ENCODE data around the gene KLHL28. TPM values are rescaled to one million over a fixed set of nuclear protein-coding genes. Genes with fewer than 3 reads are reported as not detected.

Gene KLHL28
- total and polyA plus RNA-seq, 7 donors, result 3.3 to 15.5 (median 12.2) TPM

GRCh38 chr14:44940944-44941343 is 20.8 kb downstream of the KLHL28 start:
- Histone ChIP-seq H3K36me3 (ENCODE audit: insufficient read depth in 1 of 2, low read depth in 1 of 2) (peaks cover 4 to 49% of the 10 kb centered on the region in 2 donors), H3K27ac (no peak overlapping the region), H3K4me1 (no peaks in the 10 kb centered on the region), H3K9me3 (no peaks in the 10 kb centered on the region), H3K27me3 (ENCODE audit: insufficient read depth in 3 of 3, low read length in 2 of 3) (no peaks in the 10 kb centered on the region), H3K4me3 (no peak overlapping the region)
- WGBS, 3 donors, result 89 to 96% (median 91%) methylated on average over 6 of the region's 6 CpGs
- intact Hi-C loops (cut with DNase I), result no loop called here
- no peak for TF ChIP-seq CTCF (IDR thresholded peaks at IDR 0.05)
- DNase-seq (no peak), ATAC-seq (no peak)

GRCh38 chr14:44940211-44940610 is 21.5 kb downstream of the KLHL28 start:
- no peak for DNase-seq
- no peak for TF ChIP-seq CTCF (IDR thresholded peaks at IDR 0.05)
- H3K27ac ChIP-seq, result no peak overlapping the region
- H3K9me3 ChIP-seq, result no peaks in the 10 kb centered on the region
- no peak overlapping the region for H3K4me3 ChIP-seq
- no peaks in the 10 kb centered on the region for H3K4me1 ChIP-seq
- H3K36me3 ChIP-seq (ENCODE audit: insufficient read depth in 1 of 2, low read depth in 1 of 2), result peaks cover under 1 to 44% of the 10 kb centered on the region in 2 donors
- ATAC-seq, result no peak
- intact Hi-C loops (cut with DNase I), result no loop called here
- no peaks in the 10 kb centered on the region for H3K27me3 ChIP-seq (ENCODE audit: insufficient read depth in 3 of 3, low read length in 2 of 3)

- DNase-seq (no peak), ATAC-seq (no peak)
- H3K36me3 ChIP-seq (ENCODE audit: insufficient read depth in 1 of 2, low read depth in 1 of 2), result peaks cover 0 to 30% of the 10 kb centered on the region in 2 donors
- H3K9me3 ChIP-seq, result no peaks in the 10 kb centered on the region
- no peak for TF ChIP-seq CTCF (IDR thresholded peaks at IDR 0.05)
- 96 to 100% (median 97%) methylated on average over 2 of the region's 2 CpGs for WGBS, 3 donors
- H3K4me3 ChIP-seq, result no peak overlapping the region
- intact Hi-C loops (cut with DNase I), result no loop called here
- no peak overlapping the region for H3K27ac ChIP-seq
- H3K27me3 ChIP-seq (ENCODE audit: insufficient read depth in 3 of 3, low read length in 2 of 3), result no peaks in the 10 kb centered on the region
- no peaks in the 10 kb centered on the region for H3K4me1 ChIP-seq
Measured at GRCh38 chr14:44937547-44937946, 24.2 kb downstream of the KLHL28 start.

GRCh38 chr14:44935155-44935554 is 26.6 kb downstream of the KLHL28 start:
- no peak overlapping the region for H3K27ac ChIP-seq
- no peak overlapping the region for H3K4me3 ChIP-seq
- intact Hi-C loops (cut with DNase I), result no loop called here
- no peak for ATAC-seq
- H3K4me1 ChIP-seq, result no peaks in the 10 kb centered on the region
- no peak for TF ChIP-seq CTCF (IDR thresholded peaks at IDR 0.05)
- H3K9me3 ChIP-seq, result no peaks in the 10 kb centered on the region
- no peak for DNase-seq
- no peaks in the 10 kb centered on the region for H3K27me3 ChIP-seq (ENCODE audit: insufficient read depth in 3 of 3, low read length in 2 of 3)
- H3K36me3 ChIP-seq (ENCODE audit: insufficient read depth in 1 of 2, low read depth in 1 of 2), result peaks cover 0 to 20% of the 10 kb centered on the region in 2 donors
- WGBS, 3 donors, result 94 to 96% (median 96%) methylated on average over 2 of the region's 2 CpGs

GRCh38 chr14:44928793-44929192 is 33.0 kb downstream of the KLHL28 start:
- ATAC-seq (no peak), DNase-seq (no peak)
- TF ChIP-seq CTCF (IDR thresholded peaks at IDR 0.05), result no peak
- no peaks in the 10 kb centered on the region for H3K27me3 ChIP-seq (ENCODE audit: insufficient read depth in 3 of 3, low read length in 2 of 3)
- WGBS, 3 donors, result 76 to 79% (median 78%) methylated on average over 7 of the region's 7 CpGs
- peaks cover 0 to 21% of the 10 kb centered on the region in 2 donors for H3K36me3 ChIP-seq (ENCODE audit: insufficient read depth in 1 of 2, low read depth in 1 of 2)
- no peak overlapping the region for H3K4me3 ChIP-seq
- H3K9me3 ChIP-seq, result no peaks in the 10 kb centered on the region
- H3K4me1 ChIP-seq, result no peaks in the 10 kb centered on the region
- intact Hi-C loops (cut with DNase I), result no loop called here
- no peak overlapping the region for H3K27ac ChIP-seq

Data from psoas muscle (tissue), 8 donors.